ENCODE measurements around the gene COL5A1. TPM values are rescaled to one million over a fixed set of nuclear protein-coding genes. Genes with fewer than 3 reads are reported as not detected.

The COL5A1 gene
- total RNA-seq, 1 donor = 295 TPM

GRCh38 chr9:134841180-134841904 lies 199.7 kb downstream of the COL5A1 start:
- H3K4me3 ChIP-seq (ENCODE audit: low read depth, low read length) = no peak overlapping the region
- no peak for TF ChIP-seq CTCF (IDR thresholded peaks at IDR 0.05; ENCODE audit: insufficient read depth, low read depth, low read length)
- DNase-seq (ENCODE audit: low read depth) = no peak

- no peak for DNase-seq (ENCODE audit: low read depth)
- H3K4me3 ChIP-seq (ENCODE audit: low read depth, low read length) = no peak overlapping the region
- TF ChIP-seq CTCF (IDR thresholded peaks at IDR 0.05; ENCODE audit: insufficient read depth, low read depth, low read length) = no peak
Measured at GRCh38 chr9:134842321-134842720, 200.7 kb downstream of the COL5A1 start.

DNA sequence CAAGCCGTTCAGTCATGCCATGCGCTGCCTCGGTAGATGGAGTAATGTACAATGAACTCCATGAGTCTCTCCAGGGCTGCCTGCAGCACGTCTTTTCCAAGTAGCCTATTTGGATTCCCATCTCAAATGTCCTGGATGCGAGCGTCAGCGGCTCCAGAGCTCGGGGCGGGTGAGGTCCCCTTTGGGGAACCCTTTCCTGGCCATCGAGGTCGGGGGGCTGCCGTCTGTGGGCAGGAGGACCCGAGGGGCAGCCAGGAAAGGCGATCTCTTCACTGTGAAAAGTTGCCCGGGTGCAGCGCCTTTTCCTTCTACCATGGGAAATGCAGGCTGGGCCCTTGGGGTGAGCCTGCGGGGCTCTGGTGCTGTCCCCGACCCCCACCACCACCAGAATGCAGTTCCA lies 202.1 kb downstream of the COL5A1 start:
- no peak for TF ChIP-seq CTCF (IDR thresholded peaks at IDR 0.05; ENCODE audit: insufficient read depth, low read depth, low read length)
- no peak for DNase-seq (ENCODE audit: low read depth)

GRCh38 chr9:134844821-134845220 lies 203.2 kb downstream of the COL5A1 start:
- no peak for TF ChIP-seq CTCF (IDR thresholded peaks at IDR 0.05; ENCODE audit: insufficient read depth, low read depth, low read length)
- no peak for DNase-seq (ENCODE audit: low read depth)
- no peak overlapping the region for H3K4me3 ChIP-seq (ENCODE audit: low read depth, low read length)

More for the DNA sequence above, 202.1 kb downstream of the COL5A1 start:
- H3K4me3 ChIP-seq (ENCODE audit: low read depth, low read length) = no peak overlapping the region

- no peak for TF ChIP-seq CTCF (IDR thresholded peaks at IDR 0.05; ENCODE audit: insufficient read depth, low read depth, low read length)
- H3K4me3 ChIP-seq (ENCODE audit: low read depth, low read length) = no peak overlapping the region
- DNase-seq (ENCODE audit: low read depth) = no peak
Measured at GRCh38 chr9:134846187-134846586, 204.6 kb downstream of the COL5A1 start.

GRCh38 chr9:134846699-134847098 lies 205.1 kb downstream of the COL5A1 start:
- no peak for TF ChIP-seq CTCF (IDR thresholded peaks at IDR 0.05; ENCODE audit: insufficient read depth, low read depth, low read length)
- H3K4me3 ChIP-seq (ENCODE audit: low read depth, low read length) = no peak overlapping the region
- DNase-seq (ENCODE audit: low read depth) = no peak

DNA sequence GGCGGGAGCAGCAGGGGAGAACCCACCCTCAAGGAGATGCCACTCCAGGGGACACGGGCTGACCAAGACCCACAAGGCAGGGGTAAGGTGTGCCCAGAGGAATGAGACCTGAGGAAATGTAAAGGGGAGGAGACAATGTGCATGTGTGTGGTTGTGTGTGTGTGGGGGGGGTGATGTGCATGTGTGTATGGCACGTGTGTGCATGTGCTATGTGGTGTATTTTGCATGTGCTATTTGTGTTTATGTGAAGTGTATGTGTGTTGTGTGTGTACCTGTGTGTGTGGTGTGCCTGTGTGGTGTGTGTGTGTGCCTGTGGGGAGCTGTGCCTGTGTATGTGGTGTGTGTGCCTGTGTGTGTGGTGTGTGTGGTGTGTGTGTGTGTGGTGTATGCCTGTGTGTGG lies 205.5 kb downstream of the COL5A1 start:
- no peak for DNase-seq (ENCODE audit: low read depth)
- no peak for TF ChIP-seq CTCF (IDR thresholded peaks at IDR 0.05; ENCODE audit: insufficient read depth, low read depth, low read length)
- no peak overlapping the region for H3K4me3 ChIP-seq (ENCODE audit: low read depth, low read length)

Measured in fibroblast of villous mesenchyme (primary cell).